GM21390 (cell line): ENCODE measurements around the gene MICU1.
"Not testable (repeated sequence)": the region's sequence is repeated elsewhere in the genome, so short reads cannot be mapped to it uniquely, and the experiment has no call there.

Experiments used
- ATAC-seq: cut with Tn5 transposase; IDR thresholded peaks from one replicate; pipeline ENCODE4 v1.9.1; 2021; ENCODE audit not compliant: unreplicated experiment

The MICU1 gene

DNA sequence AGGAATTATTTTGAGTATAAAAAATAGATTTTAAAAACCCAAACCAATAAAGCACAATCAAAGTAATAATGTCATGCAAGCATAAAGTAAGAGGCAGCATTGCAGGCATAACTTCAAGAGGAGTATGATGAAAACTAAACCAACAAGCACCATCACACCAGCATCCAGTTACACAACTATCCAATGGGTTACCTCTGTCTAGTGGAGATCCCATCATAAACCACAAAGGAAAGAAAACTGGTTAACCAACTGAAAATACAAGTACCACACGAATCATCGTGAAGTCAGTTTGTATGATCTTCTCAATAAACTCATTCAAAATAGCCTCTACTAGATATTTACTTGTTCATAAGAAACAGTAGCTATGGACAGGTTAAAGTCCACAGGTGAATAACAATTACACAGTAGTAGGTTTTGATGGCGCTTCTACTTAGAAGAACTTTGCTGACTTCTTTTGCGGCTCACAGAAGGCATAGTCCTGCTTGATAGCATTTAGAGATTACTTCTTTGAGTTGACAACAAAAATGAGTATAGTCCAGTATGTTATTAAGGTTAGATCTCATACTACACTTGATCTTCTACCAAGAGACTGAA lies 116.6 kb downstream of the MICU1 start:
- ATAC-seq, result no peak

DNA sequence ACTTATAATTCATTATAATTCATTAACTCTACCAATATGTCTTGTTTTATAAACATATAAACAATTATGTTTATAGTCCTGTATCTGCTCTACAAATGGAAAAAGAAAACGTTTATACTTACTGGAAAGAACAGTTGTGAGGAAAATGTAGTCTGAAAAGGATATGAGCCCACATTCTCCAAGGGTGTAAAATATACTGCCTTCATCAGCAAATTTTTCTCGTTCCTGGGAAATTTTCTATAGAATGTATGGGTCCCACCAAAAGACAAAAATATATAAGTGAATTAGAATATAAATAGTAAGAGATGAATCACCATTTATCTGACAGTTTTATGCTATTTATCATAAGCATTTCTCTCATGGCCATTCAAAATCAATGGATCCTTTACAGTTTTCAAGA lies 117.8 kb downstream of the MICU1 start:
- ATAC-seq, result no peak

DNA sequence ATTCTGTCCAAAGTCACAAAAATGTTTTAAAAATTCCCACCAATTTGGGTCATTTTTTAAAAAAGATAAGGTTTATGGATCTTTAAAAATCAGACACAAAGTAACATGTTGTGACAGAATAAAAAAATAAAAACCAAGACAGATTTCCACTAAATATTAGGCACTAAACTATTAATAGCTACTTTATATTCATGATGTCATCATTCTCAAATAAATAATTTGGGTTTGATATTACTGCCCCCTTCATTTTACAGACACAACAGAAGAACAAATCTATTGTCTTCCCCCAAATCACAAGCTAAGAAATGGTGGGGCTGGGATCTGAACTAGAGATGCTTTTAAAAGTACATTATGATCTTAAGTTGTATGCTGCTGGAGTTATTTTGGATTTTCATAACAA lies 119.4 kb downstream of the MICU1 start:
- no peak for ATAC-seq

DNA sequence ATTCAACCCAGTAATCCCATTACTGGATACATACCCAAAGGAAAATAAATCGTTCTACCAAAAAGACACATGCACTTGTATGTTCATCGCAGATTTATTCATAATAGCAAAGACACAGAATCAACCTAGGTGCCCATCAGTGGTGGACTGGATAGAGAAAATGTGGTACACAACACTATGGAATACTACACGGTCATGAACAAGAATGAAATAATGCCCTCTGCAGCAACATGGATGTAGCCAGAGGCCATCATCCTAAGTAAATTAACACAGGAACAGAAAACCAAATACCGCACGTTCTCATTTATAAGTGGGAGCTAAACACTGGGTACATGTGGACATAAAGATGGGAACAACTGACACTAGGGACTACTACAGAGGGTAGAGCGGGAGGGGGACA lies 120.4 kb downstream of the MICU1 start:
- ATAC-seq, result no peak

GRCh38 chr10:72503694-72504438 lies 122.0 kb downstream of the MICU1 start:
- ATAC-seq, result no peak

DNA sequence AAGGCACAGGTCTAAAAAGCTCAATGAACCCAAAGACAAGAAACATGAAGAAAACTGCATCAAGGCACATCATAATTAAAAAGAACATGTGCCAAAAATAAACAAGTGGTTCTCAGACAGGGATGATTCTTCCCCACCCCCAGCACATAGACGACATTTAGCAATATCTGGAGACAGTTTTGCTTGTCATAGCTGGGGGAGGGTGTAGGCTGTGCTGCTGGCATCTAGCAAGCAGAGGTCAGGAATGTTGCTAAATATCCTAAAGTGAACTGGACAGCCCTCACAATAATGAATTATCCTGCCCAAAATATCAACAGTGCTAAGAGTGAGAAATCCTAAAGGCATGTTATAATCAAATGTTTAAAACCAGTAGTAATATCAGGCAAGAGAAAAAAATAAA lies 122.6 kb downstream of the MICU1 start:
- no peak for ATAC-seq

- ATAC-seq, result no peak
Measured at GRCh38 chr10:72502581-72502980, 123.3 kb downstream of the MICU1 start.

DNA sequence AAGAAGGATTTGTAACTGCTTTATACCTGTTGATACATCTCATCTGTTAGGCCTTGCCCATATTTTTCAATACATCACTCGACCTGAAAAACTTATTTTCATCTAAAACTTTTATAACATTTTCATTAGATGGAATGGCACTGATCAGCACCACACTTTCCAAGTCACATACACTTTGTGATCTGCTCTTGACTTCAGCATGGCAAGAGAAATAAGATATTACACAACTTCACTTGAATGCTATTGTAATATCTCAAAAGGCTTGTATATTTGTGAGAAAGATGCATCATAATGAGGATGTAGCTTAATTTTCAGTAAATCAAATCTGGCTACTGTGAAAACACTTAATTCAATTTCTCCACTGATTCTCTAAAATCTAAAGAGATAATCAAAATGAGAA lies 126.2 kb downstream of the MICU1 start:
- ATAC-seq, result no peak

GRCh38 chr10:72490951-72491350 lies 134.9 kb downstream of the MICU1 start:
- no peak for ATAC-seq

DNA sequence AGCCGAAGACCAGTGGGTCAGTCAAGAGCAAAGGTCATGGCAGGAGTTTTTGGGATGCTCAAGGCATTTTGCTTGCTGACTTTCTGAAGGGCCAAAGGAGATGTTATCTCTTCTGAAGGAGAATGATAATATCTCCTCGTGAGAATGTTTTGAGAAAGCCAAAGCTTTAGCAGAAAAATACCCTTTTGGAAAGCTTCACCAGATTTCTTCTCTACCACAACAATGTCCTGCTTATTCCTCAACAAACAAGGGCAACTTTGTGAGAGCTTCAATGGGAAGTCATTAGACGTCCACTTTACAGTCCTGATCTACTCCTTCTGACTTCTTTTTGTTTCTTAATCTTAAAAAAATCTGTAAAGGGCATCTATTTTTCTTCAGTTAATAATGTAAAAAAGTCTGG lies 138.4 kb downstream of the MICU1 start:
- no peak for ATAC-seq

DNA sequence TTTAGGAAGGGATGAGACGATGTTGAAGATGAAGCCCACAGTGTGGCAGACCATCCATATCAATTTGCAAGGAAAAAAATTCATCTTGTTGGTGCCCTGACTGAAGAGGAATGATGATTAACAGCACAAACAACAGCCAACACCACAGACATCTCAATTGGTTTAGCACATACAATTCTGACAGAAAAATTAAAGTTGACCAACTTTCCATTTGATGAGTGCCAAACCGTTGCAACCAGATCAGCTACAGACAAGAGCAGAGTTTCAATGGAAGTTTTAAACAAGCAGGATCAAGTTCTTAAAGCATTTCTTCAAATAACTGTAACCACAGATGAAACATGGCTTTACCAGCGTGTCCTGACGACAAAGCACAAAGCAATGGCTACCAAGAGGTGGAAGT lies 138.8 kb downstream of the MICU1 start:
- ATAC-seq, result no peak

DNA sequence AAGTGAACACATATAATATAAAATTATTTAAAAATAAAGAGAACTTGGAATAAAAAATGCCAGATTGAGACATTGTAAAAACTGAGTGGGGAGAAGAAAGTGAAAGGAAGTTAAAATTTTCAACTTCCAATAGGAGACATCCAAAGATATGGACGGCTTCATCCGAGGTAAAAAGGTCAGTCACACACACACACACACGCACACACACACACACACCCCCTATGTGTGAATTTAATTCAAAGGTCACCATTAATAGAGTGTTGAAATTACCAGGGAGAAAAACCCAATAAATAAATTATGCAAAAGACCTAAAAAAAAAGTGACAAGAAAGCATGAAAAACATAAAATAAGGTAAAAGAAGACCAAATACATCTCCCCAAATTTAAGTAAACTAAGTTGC lies 140.2 kb downstream of the MICU1 start:
- ATAC-seq, result no peak

DNA sequence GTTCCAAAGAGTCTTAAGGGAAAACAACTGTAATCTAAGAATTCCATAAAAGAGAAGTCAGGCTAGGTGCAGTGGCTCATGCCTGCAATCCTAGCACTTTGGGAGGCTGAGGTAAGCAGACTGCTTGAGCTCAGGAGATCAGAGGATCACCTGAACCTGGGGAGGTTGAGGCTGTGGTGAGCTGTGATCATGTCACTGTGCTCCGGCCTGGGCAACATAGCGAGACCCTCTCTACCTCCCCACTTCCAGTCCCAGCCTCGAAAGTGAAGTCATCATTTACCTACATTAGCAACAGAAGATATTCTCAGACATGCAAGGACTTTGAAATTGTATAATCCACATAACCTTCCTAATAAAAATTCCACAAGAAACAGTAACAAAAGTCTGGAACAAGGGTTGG lies 141.4 kb downstream of the MICU1 start:
- no peak for ATAC-seq

GRCh38 chr10:72483471-72483870 lies 142.4 kb downstream of the MICU1 start:
- ATAC-seq, result no peak

GRCh38 chr10:72480861-72481260 lies 145.0 kb downstream of the MICU1 start:
- no peak for ATAC-seq

DNA sequence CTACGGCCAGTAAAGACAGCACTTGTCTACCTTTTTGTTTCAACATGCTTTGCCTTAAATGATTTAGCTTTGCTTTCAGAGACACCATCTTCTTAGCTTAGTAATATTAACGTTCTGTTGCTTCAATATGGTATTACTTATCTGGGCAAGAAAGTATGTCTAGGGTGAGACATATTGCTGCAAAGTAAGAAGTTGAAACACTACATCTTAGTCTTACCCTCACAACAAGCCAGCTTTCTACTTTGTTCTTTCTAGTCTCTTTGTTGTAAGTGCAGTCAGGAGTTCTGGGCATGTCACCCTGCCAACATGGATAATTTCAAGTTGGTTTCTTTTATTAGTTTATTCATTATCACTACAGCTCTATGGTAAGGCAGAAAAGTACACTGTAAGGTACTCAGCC lies 148.4 kb downstream of the MICU1 start:
- no peak for ATAC-seq

DNA sequence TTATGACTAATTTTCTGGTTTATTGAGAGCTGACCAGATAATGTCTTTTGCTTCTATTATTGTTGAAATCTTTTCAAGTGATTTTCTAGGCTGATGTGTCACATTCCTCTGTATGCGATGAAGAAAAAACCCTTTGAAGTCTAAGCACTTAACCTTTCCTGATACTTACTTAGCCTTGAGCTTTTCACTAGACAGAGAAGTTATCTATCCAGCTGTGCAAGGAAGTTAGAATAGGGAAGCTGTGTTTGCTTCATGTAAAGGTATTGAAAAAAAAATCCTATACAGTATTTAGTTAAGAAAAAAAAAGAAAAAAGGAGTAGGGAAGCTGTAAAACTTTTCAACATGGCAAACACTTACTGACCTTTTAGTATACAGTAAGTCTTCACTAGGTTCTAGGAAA lies 153.6 kb downstream of the MICU1 start:
- no peak for ATAC-seq

DNA sequence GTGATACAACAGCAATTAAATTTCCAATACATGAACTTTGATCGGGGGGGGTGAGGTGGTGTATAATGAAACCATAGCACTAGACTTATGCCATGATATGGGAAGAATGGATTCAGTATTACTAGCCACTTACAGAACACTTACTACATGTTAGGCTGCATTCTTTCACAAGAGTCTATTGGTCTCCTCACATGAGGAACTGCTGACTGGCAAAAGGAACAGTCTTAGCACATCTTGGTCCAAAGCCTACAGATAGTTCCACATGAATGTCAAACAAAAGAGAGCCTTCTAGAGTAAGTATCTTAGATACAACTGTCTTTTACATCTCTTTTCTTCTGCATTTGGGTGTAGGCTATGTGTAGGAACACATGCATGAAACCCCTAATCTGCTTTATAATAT lies 155.2 kb downstream of the MICU1 start:
- ATAC-seq, result no peak

- ATAC-seq, result not testable (repeated sequence)
Measured at GRCh38 chr10:72467064-72467463, 158.8 kb downstream of the MICU1 start.

- ATAC-seq, result no peak
Measured at GRCh38 chr10:72466018-72466417, 159.9 kb downstream of the MICU1 start.

DNA sequence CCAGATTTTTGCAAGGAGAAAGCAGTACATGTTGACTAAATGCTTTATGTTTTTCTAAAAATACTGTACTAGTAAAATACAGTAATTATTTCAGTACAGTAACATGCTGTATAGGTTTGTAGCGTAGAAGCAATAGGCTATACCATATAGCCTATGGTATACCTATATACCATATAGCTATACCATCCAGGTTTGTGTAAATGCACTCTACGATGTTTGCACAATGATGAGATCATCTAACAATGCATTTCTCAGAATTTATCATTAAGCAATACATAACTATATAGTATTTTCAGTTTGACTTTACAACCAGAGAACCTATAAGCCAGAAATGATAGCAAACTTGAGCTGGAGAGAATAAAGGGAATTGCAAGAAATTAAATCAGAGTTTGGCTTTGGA lies 161.4 kb downstream of the MICU1 start:
- no peak for ATAC-seq

- no peak for ATAC-seq
Measured at GRCh38 chr10:72462261-72462660, 163.6 kb downstream of the MICU1 start.

GRCh38 chr10:72461085-72461484 lies 164.8 kb downstream of the MICU1 start:
- ATAC-seq, result no peak
